HCT116 (cell line): ENCODE results near the gene WFDC8.

Experiments used
- CBX3 ChIP-seq: IDR thresholded peaks from 2 replicates; pipeline ENCODE4 v1.6.1; 2012; ENCODE audit warnings: low read depth
- EZH2 ChIP-seq: fragments of 200-600 bp; sonication (generic); IDR thresholded peaks from 2 replicates; pipeline ENCODE4 v1.6.1; 2017; ENCODE audit warnings: antibody characterized with exemption, mixed run types
- EZH2phosphoT487 ChIP-seq: fragments of 200-600 bp; IDR thresholded peaks from 2 replicates; pipeline ENCODE4 v1.6.1; 2018; ENCODE audit warnings: antibody characterized with exemption, borderline replicate concordance
- FOSL1 ChIP-seq: IDR thresholded peaks from 2 replicates; pipeline ENCODE4 v1.6.1; 2012; ENCODE audit warnings: low read depth
- JUND ChIP-seq: IDR thresholded peaks from 2 replicates; pipeline ENCODE4 v1.6.1; 2012
- POLR2A ChIP-seq: IDR thresholded peaks from 2 replicates; pipeline ENCODE4 v1.7.0; 2011; ENCODE audit warnings: borderline replicate concordance; ENCODE audit not compliant: insufficient read depth, insufficient read length; ENCODE audit errors: extremely low read depth
- POLR2AphosphoS5 ChIP-seq: IDR thresholded peaks from 2 replicates; pipeline ENCODE4 v1.6.1; 2011; ENCODE audit warnings: mild to moderate bottlenecking, low read depth, low read length, moderate library complexity
- SRF ChIP-seq: IDR thresholded peaks from 2 replicates; pipeline ENCODE4 v1.6.1; 2012; ENCODE audit warnings: low read depth
- TCF7L2 ChIP-seq: IDR thresholded peaks from 2 replicates; pipeline ENCODE4 v1.7.0; 2011; ENCODE audit warnings: borderline replicate concordance, inconsistent platforms; ENCODE audit not compliant: insufficient read depth, insufficient read length; ENCODE audit errors: extremely low read depth
- YY1 ChIP-seq: IDR thresholded peaks from 2 replicates; pipeline ENCODE4 v1.6.1; 2011; ENCODE audit warnings: low read length, low read depth, moderate library complexity, mild to moderate bottlenecking; ENCODE audit not compliant: insufficient replicate concordance; ENCODE audit errors: extremely low read depth
- ZNF274 ChIP-seq: fragments of 200-500 bp; sonication (Bioruptor generic); IDR thresholded peaks from 2 replicates; pipeline ENCODE4 v1.6.1; 2014; ENCODE audit warnings: mild to moderate bottlenecking, low read depth, low read length, inconsistent platforms
- TF ChIP-seq, protein P1 (sequence below), 3 experiments: fragments of 200-600 bp in 1 of 3; sonication (generic) in 1 of 3; IDR thresholded peaks in 2 of 3; conservative IDR thresholded peaks in 1 of 3; 2 replicates each; pipeline ENCODE4 v1.5.1; 2012 to 2017; ENCODE audit warnings: low read depth in 2 of 3, low read length in 2 of 3, antibody characterized with exemption in 1 of 3, borderline replicate concordance in 1 of 3, control low read depth in 1 of 3, mild to moderate bottlenecking in 1 of 3, mixed read lengths in 1 of 3, mixed run types in 1 of 3, moderate library complexity in 1 of 3; ENCODE audit not compliant: insufficient read depth in 1 of 3
- TF ChIP-seq, protein P2 (sequence below): IDR thresholded peaks from 2 replicates; pipeline ENCODE4 v1.6.1; 2012; ENCODE audit warnings: low read depth
- TF ChIP-seq, protein P3 (sequence below): IDR thresholded peaks from 2 replicates; pipeline ENCODE4 v1.6.1; 2012

DNA sequence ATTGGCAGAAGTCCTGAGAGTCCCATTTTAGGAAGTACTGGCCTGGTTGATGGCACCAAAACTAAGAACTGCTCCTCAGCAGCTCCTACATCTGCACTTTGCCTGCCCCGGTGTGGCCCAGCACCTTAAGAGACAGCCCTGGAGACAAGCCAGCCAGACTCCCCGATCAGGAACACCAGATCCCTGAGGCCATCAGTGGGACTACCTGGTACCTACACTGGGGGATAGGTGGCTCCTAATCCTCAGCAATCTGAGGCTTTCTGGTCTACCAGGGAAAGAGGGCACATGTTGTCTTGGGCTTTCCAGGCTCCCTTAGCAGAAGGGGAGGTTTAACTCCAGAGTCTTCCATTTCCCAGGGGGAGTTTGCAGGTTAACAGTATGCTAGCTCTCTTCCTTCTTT is 39.7 kb downstream of the WFDC8 start, which contains the start of gene WFDC6:
- TF ChIP-seq, protein P1, sequence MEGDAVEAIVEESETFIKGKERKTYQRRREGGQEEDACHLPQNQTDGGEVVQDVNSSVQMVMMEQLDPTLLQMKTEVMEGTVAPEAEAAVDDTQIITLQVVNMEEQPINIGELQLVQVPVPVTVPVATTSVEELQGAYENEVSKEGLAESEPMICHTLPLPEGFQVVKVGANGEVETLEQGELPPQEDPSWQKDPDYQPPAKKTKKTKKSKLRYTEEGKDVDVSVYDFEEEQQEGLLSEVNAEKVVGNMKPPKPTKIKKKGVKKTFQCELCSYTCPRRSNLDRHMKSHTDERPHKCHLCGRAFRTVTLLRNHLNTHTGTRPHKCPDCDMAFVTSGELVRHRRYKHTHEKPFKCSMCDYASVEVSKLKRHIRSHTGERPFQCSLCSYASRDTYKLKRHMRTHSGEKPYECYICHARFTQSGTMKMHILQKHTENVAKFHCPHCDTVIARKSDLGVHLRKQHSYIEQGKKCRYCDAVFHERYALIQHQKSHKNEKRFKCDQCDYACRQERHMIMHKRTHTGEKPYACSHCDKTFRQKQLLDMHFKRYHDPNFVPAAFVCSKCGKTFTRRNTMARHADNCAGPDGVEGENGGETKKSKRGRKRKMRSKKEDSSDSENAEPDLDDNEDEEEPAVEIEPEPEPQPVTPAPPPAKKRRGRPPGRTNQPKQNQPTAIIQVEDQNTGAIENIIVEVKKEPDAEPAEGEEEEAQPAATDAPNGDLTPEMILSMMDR (IDR thresholded peaks at IDR 0.05 in 2 of 3, conservative IDR thresholded peaks at IDR 0.05 in 1 of 3; ENCODE audit: borderline replicate concordance in 1 of 3, insufficient read depth in 1 of 3, low read depth in 2 of 3, low read length in 2 of 3), result no peak
- TF ChIP-seq POLR2A, result no peak
- TF ChIP-seq CBX3, result no peak
- TF ChIP-seq EZH2, result no peak
- no peak for TF ChIP-seq POLR2AphosphoS5
- no peak for TF ChIP-seq EZH2phosphoT487
- no peak for TF ChIP-seq TCF7L2
- no peak for TF ChIP-seq SRF
- TF ChIP-seq ZNF274, result no peak
- TF ChIP-seq, protein P2, sequence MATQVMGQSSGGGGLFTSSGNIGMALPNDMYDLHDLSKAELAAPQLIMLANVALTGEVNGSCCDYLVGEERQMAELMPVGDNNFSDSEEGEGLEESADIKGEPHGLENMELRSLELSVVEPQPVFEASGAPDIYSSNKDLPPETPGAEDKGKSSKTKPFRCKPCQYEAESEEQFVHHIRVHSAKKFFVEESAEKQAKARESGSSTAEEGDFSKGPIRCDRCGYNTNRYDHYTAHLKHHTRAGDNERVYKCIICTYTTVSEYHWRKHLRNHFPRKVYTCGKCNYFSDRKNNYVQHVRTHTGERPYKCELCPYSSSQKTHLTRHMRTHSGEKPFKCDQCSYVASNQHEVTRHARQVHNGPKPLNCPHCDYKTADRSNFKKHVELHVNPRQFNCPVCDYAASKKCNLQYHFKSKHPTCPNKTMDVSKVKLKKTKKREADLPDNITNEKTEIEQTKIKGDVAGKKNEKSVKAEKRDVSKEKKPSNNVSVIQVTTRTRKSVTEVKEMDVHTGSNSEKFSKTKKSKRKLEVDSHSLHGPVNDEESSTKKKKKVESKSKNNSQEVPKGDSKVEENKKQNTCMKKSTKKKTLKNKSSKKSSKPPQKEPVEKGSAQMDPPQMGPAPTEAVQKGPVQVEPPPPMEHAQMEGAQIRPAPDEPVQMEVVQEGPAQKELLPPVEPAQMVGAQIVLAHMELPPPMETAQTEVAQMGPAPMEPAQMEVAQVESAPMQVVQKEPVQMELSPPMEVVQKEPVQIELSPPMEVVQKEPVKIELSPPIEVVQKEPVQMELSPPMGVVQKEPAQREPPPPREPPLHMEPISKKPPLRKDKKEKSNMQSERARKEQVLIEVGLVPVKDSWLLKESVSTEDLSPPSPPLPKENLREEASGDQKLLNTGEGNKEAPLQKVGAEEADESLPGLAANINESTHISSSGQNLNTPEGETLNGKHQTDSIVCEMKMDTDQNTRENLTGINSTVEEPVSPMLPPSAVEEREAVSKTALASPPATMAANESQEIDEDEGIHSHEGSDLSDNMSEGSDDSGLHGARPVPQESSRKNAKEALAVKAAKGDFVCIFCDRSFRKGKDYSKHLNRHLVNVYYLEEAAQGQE, result no peak
- TF ChIP-seq, protein P3, sequence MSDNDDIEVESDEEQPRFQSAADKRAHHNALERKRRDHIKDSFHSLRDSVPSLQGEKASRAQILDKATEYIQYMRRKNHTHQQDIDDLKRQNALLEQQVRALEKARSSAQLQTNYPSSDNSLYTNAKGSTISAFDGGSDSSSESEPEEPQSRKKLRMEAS, result no peak
- TF ChIP-seq YY1, result no peak
- TF ChIP-seq FOSL1, result no peak
- no peak for TF ChIP-seq JUND
